ENCODE data around the gene CSF1R. TPM values are rescaled to one million over a fixed set of nuclear protein-coding genes. Genes with fewer than 3 reads are reported as not detected.

The CSF1R gene
- total and polyA plus RNA-seq, 2 donors (not counting 3 experiments of a cell fraction or from before 2014, with no cell fraction given), result not detected

GRCh38 chr5:150066901-150067396, 19.4 kb downstream of the CSF1R start:
- no peak overlapping the region for H3K9ac ChIP-seq (replicated peaks; ENCODE audit: extremely low read depth, insufficient read depth, low read length)
- no peaks in the 10 kb centered on the region for H3K79me2 ChIP-seq (ENCODE audit: control insufficient read depth, insufficient read depth, low read length)
- CTCF ChIA-PET, result interaction anchor here (1.0 to 1.6 kb wide), 4 partner anchors 8 to 15 kb away, joined by 3 to 4 read pairs (median 4); no protein-coding TSS in a partner anchor
- H3K27me3 ChIP-seq (ENCODE audit: control insufficient read depth in 2 of 2, insufficient read depth in 2 of 2, low read length in 2 of 2), result no peaks in the 10 kb centered on the region
- H3K4me2 ChIP-seq (ENCODE audit: insufficient read depth, low read length), result peak overlapping the region; percentile 25
- dilution Hi-C loops (cut with MboI; ENCODE audit: extremely low pct_ligation_motif_present, low sequenced_read_pairs) (no loop called here), intact Hi-C loops (cut with micrococcal nuclease) (no loop called here)
- H3K9me3 ChIP-seq (replicated peaks; ENCODE audit: control insufficient read depth, insufficient read depth, low read length), result no peaks in the 10 kb centered on the region
- no peaks in the 10 kb centered on the region for H3K9me1 ChIP-seq (replicated peaks; ENCODE audit: control insufficient read depth, extremely low read depth, insufficient read depth, low read length)
- FAIRE-seq (peak; percentile 82), DNase-seq (ENCODE audit: low read depth, low spot score) (no peak)
- peak; percentile 83 for TF ChIP-seq GATA2 (IDR thresholded peaks at IDR 0.05; ENCODE audit: insufficient read depth, insufficient read length, low read depth, low read length)
- TF ChIP-seq, protein P1, sequence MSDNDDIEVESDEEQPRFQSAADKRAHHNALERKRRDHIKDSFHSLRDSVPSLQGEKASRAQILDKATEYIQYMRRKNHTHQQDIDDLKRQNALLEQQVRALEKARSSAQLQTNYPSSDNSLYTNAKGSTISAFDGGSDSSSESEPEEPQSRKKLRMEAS (IDR thresholded peaks at IDR 0.05; ENCODE audit: insufficient read depth, insufficient read length), result no peak
- no peak for TF ChIP-seq POLR2AphosphoS5 (IDR thresholded peaks at IDR 0.05; ENCODE audit: insufficient read depth, low read depth, low read length)
- TF ChIP-seq POLR2A (IDR thresholded peaks at IDR 0.05; ENCODE audit: low read depth, low read length), result no peak
- peak; percentile 66 for TF ChIP-seq FOS (IDR thresholded peaks at IDR 0.05; ENCODE audit: borderline replicate concordance, insufficient read depth, low read length)
- TF ChIP-seq EZH2 (IDR thresholded peaks at IDR 0.05; ENCODE audit: borderline replicate concordance, low read depth, low read length, severe bottlenecking), result no peak
- TF ChIP-seq CTCF (IDR thresholded peaks at IDR 0.05; ENCODE audit: extremely low read depth in 1 of 2, insufficient read depth in 1 of 2, low read depth in 1 of 2, low read length in 2 of 2), result no peak
- H3K36me3 ChIP-seq (ENCODE audit: control insufficient read depth in 2 of 2, extremely low read depth in 1 of 2, insufficient read depth in 2 of 2, low read length in 2 of 2), result no peaks in the 10 kb centered on the region
- H2AFZ ChIP-seq (ENCODE audit: low read depth, low read length), result no peak overlapping the region
- H3K4me3 ChIP-seq (replicated peaks in 1 of 3; ENCODE audit: insufficient read depth in 1 of 3, low read depth in 1 of 3, low read length in 3 of 3), result no peak overlapping the region
- POLR2A ChIA-PET, result no interaction called here
- no peaks in the 10 kb centered on the region for H4K20me1 ChIP-seq (replicated peaks; ENCODE audit: control insufficient read depth, extremely low read depth, insufficient read depth, low read length)
- no peak overlapping the region for H3K27ac ChIP-seq (ENCODE audit: insufficient read depth, low read depth, low read length)
- H3K4me1 ChIP-seq (ENCODE audit: control insufficient read depth, extremely low read depth, insufficient read depth, low read length), result peaks cover 29% of the 10 kb centered on the region
- BruUV-seq (replicated peaks), result no TSS peak
